ENCODE measurements around the gene POR.

Gene POR

DNA sequence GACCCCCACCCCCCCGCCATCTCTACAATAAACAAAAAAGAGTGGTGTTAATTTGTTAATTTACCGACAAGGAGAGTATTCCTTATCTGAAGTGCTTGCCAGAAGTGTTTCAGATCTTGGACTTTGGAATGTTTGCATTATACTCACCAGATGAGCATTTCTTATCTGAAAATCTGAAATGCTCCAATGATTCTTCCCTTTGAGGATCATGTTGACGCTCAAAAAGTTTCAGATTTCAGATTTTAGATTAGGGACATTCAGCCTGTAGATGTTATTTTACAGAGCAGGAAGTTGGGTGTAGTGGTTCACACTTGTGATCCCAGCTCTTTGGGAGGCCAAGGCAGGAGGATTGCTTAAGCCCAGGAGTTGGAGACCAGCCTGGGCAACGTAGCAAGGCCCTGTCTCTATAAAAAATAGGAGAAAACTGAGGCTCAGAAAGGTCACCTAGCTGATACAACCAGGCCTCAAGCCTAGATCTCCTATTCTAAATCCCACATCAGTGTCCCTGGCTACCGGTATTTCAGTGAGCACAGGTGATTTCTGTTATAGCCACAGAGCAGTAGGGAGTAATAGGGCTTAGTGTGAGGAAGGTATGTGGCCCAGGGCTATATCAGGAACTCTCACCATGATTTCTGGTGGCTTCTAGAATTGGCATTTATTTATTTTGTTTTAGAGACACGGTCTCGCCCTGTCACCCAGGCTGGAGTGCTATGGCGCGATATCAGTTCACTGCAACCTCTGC lies 44.0 kb downstream of the POR start:
- FAIRE-seq, result no peak
- no peak for DNase-seq (ENCODE audit: insufficient read length, low spot score)
- TF ChIP-seq CTCF (IDR thresholded peaks at IDR 0.05; ENCODE audit: insufficient read depth, missing control alignments), result no peak

DNA sequence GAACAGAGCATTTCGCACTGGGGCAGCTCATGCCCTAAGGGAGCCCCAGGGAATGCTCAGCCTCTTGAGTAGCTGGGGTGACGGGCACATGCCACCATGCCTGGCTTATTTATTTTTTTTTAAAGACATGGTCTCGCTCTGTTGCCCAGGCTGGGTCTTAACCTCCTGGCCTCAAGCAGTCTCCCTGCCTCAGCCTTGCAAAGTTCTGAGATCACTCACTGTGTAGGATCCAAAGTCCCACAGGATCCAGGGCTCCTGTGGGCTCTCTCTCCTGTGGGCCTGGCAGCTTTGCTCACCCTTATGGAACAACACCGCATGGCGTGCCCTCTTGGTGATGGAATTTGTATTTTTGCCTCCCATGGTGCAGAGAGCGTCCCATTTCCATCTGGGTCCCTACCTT lies 45.4 kb downstream of the POR start:
- FAIRE-seq, result no peak
- DNase-seq (ENCODE audit: insufficient read length, low spot score), result no peak
- TF ChIP-seq CTCF (IDR thresholded peaks at IDR 0.05; ENCODE audit: insufficient read depth, missing control alignments), result no peak

DNA sequence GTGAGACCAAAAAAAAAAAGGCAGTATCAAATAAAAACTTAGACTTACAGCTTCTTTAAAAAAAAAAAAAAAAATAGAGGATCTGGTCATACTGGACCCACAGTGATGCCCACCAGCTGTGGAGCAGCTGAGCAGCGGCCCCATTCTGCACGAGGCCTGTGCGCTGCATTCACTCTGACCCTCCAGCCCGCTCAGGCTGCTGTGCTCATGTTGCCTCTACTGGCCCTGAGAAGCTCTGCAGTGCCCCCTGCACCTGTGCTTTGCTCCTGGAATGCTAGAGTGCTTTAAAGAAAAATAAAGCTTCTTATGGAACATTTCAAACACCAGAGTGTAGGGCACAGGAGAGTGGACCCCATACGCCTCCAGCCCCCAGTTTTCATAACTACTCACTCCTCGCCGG lies 46.3 kb downstream of the POR start:
- DNase-seq (ENCODE audit: insufficient read length, low spot score) (no peak), FAIRE-seq (no peak)

DNA sequence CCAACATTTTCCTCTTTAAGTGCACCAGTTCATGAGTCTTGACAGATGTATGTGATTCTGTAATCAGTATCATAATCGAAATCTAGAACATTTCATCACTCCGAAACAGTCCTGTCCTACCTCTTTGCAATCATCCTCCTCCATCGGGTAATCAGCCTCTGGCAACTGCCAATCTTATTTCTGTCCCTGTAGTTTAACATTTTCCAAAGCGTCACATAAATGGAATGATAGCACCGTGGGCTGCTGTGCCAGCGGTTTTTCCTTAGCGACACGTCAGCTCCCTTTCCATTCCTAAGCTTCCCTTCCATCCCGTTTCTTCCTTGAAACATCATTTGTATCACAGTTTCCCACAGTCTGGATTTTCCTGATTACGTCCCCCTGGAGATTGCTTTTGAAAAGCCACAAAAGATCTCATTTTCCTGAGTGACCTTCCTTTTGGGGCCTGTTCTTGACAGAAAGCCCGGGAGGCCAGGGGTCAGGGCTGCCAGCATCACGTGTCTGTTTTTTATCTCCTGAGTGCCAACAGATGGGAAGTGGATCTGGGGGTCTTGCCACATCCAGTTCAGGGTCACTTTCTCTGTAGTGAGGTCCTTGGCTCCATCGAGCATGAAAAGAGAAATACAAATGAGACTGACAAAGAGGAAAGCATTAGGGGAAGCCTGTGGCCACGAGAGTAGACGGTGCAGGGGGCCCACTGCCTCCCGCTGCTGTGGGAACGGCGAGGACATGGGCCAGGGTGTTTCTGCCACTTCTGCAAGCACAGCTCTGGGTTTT lies 47.8 kb downstream of the POR start:
- FAIRE-seq, result no peak
- no peak for DNase-seq (ENCODE audit: insufficient read length, low spot score)
- no peak for TF ChIP-seq CTCF (IDR thresholded peaks at IDR 0.05; ENCODE audit: insufficient read depth, missing control alignments)

More for the DNA sequence above, 46.3 kb downstream of the POR start:
- TF ChIP-seq CTCF (IDR thresholded peaks at IDR 0.05; ENCODE audit: insufficient read depth, missing control alignments), result no peak

DNA sequence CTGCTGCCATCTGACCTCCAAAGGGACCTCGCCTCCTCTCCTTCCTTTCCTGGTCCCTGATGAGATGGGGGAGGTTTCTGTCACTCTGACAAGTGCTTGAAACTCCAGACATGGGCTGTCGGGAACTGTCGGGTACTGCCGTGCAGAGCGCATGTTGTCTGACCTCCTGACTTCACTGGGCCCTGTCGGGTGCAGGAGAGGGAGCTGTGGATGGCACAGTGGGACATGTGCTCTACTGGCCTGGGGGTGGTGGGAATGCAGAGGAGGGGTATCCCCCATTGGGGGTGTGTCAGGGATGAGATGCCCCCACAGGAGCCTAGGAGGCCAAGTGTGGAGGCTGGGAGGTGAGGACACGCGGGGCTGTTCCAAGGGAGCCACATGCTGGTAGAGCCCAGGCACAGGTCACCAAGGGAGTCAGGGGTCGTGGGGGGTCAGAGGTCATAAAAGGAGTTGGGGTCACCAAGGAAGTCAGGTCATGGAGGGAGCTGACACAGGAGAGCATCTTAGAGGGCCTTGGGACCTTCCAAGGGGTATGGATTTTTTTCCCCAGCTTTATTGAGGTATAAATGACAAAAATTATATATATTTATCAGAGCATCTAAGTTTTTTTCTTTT lies 48.5 kb downstream of the POR start:
- no peak for TF ChIP-seq CTCF (IDR thresholded peaks at IDR 0.05; ENCODE audit: insufficient read depth, missing control alignments)
- DNase-seq (ENCODE audit: insufficient read length, low spot score) (no peak), FAIRE-seq (no peak)

- FAIRE-seq (no peak), DNase-seq (ENCODE audit: insufficient read length, low spot score) (no peak)
- TF ChIP-seq CTCF (IDR thresholded peaks at IDR 0.05; ENCODE audit: insufficient read depth, missing control alignments), result no peak
These were observed 50.7 kb downstream of the POR start for GRCh38 chr7:75965617-75966016.

All from D721Med (cell line).